HepG2 (cell line): Measurements from ENCODE around the gene NLRP8.

Source experiments
- BRD4 ChIP-seq: sonication (generic); formaldehyde crosslinking; IDR thresholded peaks from 2 replicates; pipeline ENCODE4 v1.4.0; 2020; ENCODE audit warnings: missing genetic modification reagents
- E2F1 ChIP-seq: sonication (generic); formaldehyde crosslinking; IDR thresholded peaks from 2 replicates; pipeline ENCODE4 v1.5.0; 2020; ENCODE audit warnings: missing genetic modification reagents
- POLR2A ChIP-seq, 2 experiments: IDR thresholded peaks; 2 replicates each; pipeline ENCODE4 v1.6.1; 2011; ENCODE audit warnings: low read depth in 2 of 2, low read length in 2 of 2, mild to moderate bottlenecking in 1 of 2, moderate library complexity in 1 of 2; ENCODE audit not compliant: insufficient read depth in 1 of 2
- POLR2AphosphoS5 ChIP-seq: IDR thresholded peaks from 2 replicates; pipeline ENCODE4 v1.6.1; 2012; ENCODE audit warnings: low read depth, low read length
- ZBTB1 ChIP-seq: sonication (generic); formaldehyde crosslinking; IDR thresholded peaks from 2 replicates; pipeline ENCODE4 v1.4.0; 2020; ENCODE audit warnings: missing genetic modification reagents, borderline replicate concordance
- TF ChIP-seq, protein P1 (sequence below): sonication (generic); formaldehyde crosslinking; IDR thresholded peaks from 2 replicates; pipeline ENCODE4 v1.8.1; 2023; ENCODE audit warnings: missing genetic modification reagents, inconsistent platforms, borderline replicate concordance

DNA sequence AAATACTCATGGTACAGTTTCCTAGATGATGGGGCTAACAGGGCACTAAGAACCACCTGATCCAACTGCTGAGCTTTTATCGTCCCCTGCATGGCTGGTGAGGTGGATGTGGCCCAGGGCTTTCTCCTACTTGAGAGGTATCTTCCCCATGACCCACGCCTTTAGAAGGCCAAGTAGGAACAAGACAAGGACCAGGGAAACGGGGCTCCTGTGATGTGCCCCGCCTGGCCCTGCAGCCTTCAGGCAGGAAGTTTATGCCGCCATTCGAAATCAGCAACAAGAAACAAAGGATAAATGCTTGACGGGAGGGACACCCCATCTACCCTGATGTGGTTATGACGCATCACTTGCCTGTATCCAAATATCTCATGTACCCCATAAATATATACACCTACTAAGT is 19.6 kb upstream of the NLRP8 start:
- TF ChIP-seq E2F1 (no peak), POLR2A (IDR thresholded peaks at IDR 0.05; ENCODE audit: insufficient read depth in 1 of 2, low read depth in 2 of 2, low read length in 2 of 2) (no peak), BRD4 (CRISPR knock-in tag) (no peak), ZBTB1 (CRISPR knock-in tag) (no peak), POLR2AphosphoS5 (no peak)
- TF ChIP-seq, protein P1, sequence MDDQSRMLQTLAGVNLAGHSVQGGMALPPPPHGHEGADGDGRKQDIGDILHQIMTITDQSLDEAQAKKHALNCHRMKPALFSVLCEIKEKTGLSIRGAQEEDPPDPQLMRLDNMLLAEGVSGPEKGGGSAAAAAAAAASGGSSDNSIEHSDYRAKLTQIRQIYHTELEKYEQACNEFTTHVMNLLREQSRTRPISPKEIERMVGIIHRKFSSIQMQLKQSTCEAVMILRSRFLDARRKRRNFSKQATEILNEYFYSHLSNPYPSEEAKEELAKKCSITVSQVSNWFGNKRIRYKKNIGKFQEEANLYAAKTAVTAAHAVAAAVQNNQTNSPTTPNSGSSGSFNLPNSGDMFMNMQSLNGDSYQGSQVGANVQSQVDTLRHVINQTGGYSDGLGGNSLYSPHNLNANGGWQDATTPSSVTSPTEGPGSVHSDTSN (CRISPR knock-in tag), result no peak
